ENCODE data around the gene GAPVD1.

The GAPVD1 gene

DNA sequence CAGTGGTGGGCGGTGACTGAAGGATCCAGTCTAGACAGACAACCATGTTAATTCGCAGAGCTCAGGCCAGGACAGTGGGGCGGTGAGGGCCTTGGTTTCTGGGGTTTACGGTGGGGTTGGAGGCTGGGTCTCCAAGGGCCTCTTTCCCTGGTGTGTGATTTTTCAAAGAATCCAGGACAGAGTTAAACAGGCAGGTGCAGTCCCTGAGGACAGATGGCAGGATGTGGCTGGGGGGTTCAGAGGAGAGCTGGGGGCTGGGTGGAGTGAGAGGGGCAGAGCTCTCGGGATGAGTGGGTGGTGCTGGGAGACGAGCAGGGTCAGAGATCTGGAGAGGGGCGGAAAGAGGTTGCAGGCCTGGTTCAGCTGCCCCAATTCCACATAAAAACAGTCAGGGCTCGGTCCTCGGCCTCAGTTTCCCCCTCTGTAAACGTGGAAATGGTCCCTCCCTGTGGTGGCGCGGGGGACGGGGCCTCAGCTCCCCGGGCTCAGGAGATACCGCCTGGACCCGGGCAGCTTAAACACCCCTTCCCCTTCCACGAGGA is 145.9 kb downstream of the GAPVD1 start:
- DNase-seq = no peak

- peak; percentile 64 for DNase-seq
These were observed 146.6 kb downstream of the GAPVD1 start for GRCh38 chr9:125407974-125408900.

DNA sequence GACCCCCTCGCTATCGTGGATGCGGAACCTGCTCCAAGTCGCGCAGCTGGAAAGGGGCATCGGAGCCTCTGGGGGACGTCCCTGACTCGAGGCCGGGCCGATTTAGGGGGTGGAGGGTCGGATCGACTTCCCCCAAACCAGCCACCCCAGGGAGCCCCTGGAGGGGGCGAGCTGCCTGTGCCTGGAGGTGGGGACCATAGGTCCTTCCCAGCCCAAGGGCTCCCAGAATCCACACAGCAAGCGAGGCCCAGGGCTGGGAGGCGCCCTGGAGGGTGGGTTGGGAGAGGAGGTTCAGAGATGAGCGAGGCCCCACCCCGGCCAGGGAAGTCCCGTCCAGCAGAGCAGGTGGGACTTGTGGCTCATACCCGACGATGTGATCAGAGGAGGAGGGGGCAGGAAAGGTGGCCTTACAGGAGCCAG is 147.6 kb downstream of the GAPVD1 start:
- no peak for DNase-seq

GRCh38 chr9:125409637-125410521 is 148.3 kb downstream of the GAPVD1 start:
- DNase-seq = no peak

DNA sequence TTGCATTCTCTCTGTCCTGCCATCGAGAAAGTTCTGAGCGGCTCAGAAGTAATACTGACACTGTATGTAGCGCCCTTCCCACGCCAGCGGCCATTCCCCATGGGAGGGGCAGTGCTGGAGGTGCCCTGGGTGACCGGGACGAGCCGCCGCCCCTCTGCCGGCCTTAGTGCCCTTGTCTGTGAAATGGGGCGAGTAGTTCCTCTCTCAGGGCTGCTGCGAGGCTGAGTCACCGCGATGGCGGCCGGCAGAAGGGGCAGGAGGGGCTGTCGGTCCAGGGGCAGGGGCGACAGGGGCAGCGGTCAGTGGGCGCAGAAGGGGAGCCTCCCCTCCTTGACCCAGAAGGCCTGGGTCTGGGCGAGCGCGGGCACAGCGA is 148.9 kb downstream of the GAPVD1 start:
- DNase-seq = no peak

- no peak for DNase-seq
These were observed 149.6 kb downstream of the GAPVD1 start for GRCh38 chr9:125411171-125411756.

DNA sequence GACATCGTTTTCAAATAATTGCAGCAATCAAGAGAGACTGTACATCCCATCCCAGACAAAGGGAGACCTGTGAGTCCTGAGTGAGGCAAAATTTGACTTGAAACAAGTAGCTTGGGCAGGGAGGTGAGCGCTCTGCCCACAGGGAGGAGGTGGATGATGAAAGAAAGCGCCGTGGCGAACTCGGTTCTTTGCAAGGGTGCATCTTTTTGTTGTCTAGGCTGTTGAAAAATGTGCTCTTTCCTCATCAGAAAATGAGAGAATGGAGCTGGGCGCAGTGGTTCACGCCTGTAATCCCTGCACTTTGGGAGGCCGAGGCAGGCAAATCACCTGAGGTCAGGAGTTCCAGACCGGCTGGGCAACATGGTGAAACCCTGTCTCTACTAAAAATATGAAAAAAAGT is 150.5 kb downstream of the GAPVD1 start:
- no peak for DNase-seq

- no peak for DNase-seq
These were observed 152.0 kb downstream of the GAPVD1 start for GRCh38 chr9:125413579-125413978.

DNA sequence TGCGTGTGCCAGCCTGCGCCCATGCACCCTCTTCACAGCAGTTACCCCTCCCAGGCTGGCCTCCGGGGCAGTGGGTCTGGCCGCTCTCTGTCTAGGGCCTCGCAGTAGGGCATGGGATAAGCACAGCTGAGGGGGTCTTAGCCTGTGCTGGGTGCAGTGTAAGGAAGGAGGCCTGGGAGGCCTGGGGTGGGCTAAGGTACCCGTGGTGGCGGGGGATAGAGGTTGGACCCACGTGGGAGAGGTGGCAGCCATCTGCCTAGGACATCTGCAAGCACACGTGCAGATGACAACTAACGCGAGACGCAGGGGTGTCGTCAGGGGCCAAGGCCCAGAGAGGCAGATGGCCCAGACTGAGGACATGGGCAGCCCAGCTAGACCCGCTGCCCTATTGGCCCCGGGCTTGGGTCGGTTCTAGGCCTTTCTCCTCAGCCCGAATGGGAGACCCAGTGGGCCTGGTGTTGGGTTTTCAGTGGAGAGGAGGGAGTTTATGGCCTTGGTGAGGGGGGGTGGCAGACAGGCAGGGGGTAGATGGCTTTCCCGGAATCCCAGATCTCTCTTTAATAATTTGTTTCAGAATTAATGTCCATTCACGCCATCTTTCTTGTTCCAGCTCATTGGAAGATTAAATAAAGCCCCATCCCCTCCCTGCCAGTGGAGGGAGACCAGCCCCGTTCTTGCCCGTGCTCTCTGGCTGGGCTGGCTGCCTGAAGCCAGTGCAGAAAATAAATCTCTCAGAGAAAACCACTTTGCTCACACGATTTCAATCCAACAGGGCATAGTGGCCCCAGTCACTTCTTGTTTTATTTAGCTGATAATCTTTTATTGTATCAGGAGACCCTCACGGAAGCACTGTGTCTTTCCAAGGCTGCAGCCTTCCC is 154.2 kb downstream of the GAPVD1 start:
- DNase-seq = no peak

- no peak for DNase-seq
These were observed 154.9 kb downstream of the GAPVD1 start for GRCh38 chr9:125416517-125416916.

Measured in effector CD4-positive, alpha-beta T cell (primary cell).